Astrocyte (in vitro differentiated cells and primary cell): ENCODE measurements around the gene ANKS3. TPM values are rescaled to one million over a fixed set of nuclear protein-coding genes. Genes with fewer than 3 reads are reported as not detected.
A peak's percentile ranks its signal among the peaks of the same experiment; 100 is the strongest.

Source experiments
- DNase-seq: peaks from one replicate; pipeline ENCODE4 v3.0.0-alpha.2; 2010; ENCODE audit warnings: low read depth
- FAIRE-seq: peaks from 2 replicates; lab custom pipeline; 2011; peaks lifted over from hg19 to GRCh38; lab: Jason Lieb, UNC
- H2AFZ ChIP-seq: 2 replicates; pipeline ENCODE4 v1.6.0; 2012; ENCODE audit warnings: low read depth, low read length, inconsistent platforms
- H3K27ac ChIP-seq: 2 replicates; pipeline ENCODE4 v1.5.1; 2011; ENCODE audit warnings: low read depth, low read length, inconsistent platforms
- H3K27me3 ChIP-seq: 2 replicates; pipeline ENCODE4 v1.6.0; 2011; ENCODE audit warnings: low read length, inconsistent platforms; ENCODE audit not compliant: insufficient read depth
- H3K36me3 ChIP-seq: 2 replicates; pipeline ENCODE4 v1.5.1; 2011; ENCODE audit warnings: low read length, inconsistent platforms; ENCODE audit not compliant: insufficient read depth
- H3K4me1 ChIP-seq: 2 replicates; pipeline ENCODE4 v1.5.1; 2011; ENCODE audit warnings: low read length, inconsistent platforms; ENCODE audit not compliant: insufficient read depth
- H3K4me2 ChIP-seq: 2 replicates; pipeline ENCODE4 v1.6.0; 2012; ENCODE audit warnings: low read length, inconsistent platforms
- H3K4me3 ChIP-seq: 2 replicates; pipeline ENCODE4 v1.5.1; 2011; ENCODE audit warnings: low read depth, mild to moderate bottlenecking, low read length, inconsistent platforms; ENCODE audit not compliant: insufficient read depth
- H3K79me2 ChIP-seq: 2 replicates; pipeline ENCODE4 v1.6.0; 2012; ENCODE audit warnings: mild to moderate bottlenecking, low read length, inconsistent platforms; ENCODE audit not compliant: insufficient read depth
- H3K9ac ChIP-seq: 2 replicates; pipeline ENCODE4 v1.6.0; 2012; ENCODE audit warnings: mild to moderate bottlenecking, low read length, inconsistent platforms
- H3K9me3 ChIP-seq: 2 replicates; pipeline ENCODE4 v1.5.1; 2012; ENCODE audit warnings: low read depth, mild to moderate bottlenecking, low read length, inconsistent platforms; ENCODE audit not compliant: insufficient read depth
- H4K20me1 ChIP-seq: 2 replicates; pipeline ENCODE4 v1.6.0; 2012; ENCODE audit warnings: low read length, inconsistent platforms; ENCODE audit not compliant: insufficient read depth
- H3K27ac Mint-ChIP-seq: one replicate; pipeline ENCODE4 v1.8.0; 2021; ENCODE audit warnings: mild to moderate bottlenecking, mixed read lengths; ENCODE audit not compliant: unreplicated experiment
- H3K27me3 Mint-ChIP-seq: one replicate; pipeline ENCODE4 v1.8.0; 2021; ENCODE audit warnings: low read depth, mixed read lengths; ENCODE audit not compliant: unreplicated experiment
- H3K36me3 Mint-ChIP-seq: one replicate; pipeline ENCODE4 v1.8.0; 2021; ENCODE audit warnings: low read depth, mixed read lengths; ENCODE audit not compliant: unreplicated experiment
- H3K4me1 Mint-ChIP-seq: one replicate; pipeline ENCODE4 v1.8.0; 2021; ENCODE audit warnings: low read depth, mixed read lengths; ENCODE audit not compliant: unreplicated experiment
- H3K4me3 Mint-ChIP-seq: one replicate; pipeline ENCODE4 v1.8.0; 2021; ENCODE audit warnings: mild to moderate bottlenecking, moderate library complexity, mixed read lengths; ENCODE audit not compliant: unreplicated experiment
- H3K9me3 Mint-ChIP-seq: one replicate; pipeline ENCODE4 v1.8.0; 2021; ENCODE audit warnings: mild to moderate bottlenecking, mixed read lengths; ENCODE audit not compliant: unreplicated experiment
- EZH2 ChIP-seq: IDR thresholded peaks from 2 replicates; pipeline ENCODE4 v1.6.1; 2012; ENCODE audit warnings: mild to moderate bottlenecking, low read length, inconsistent platforms; ENCODE audit not compliant: insufficient read depth
- total RNA-seq: library from RNA; stranded (reverse); gene quantifications from 2 replicates; pipeline ENCODE4 v1.2.1, GENCODE V29; 2021
- TF ChIP-seq, protein P1 (sequence below): IDR thresholded peaks from 2 replicates; pipeline ENCODE4 v1.5.1; 2011; ENCODE audit warnings: low read depth, mild to moderate bottlenecking, inconsistent platforms, low read length, moderate library complexity; ENCODE audit not compliant: insufficient read depth

ANKS3 gene
- total RNA-seq, 1 donor from 2014 or later, result 27.2 TPM

DNA sequence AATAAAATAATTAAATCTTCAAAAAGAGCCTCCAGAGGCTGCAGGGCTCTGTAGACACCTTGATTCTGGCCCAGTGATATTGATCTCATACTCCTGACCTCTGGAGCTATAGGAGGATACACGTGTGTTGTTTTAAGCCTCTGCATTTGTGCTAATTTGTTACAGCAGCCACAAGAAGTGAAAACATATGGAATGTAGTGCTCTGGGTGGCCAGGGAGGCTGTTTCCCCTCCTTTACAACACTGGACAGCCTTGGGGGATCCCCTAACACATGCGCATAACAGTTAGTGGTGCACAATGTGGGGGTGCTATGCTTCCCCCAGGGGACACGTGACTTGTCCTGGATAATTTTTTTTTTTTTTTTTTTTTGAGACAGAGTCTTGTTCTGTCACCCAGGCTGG, 37.6 kb upstream of the ANKS3 start:
- H3K36me3 Mint-ChIP-seq, result peaks cover 1% of the 10 kb centered on the region
- Histone ChIP-seq H3K9me3 (no peaks in the 10 kb centered on the region), H3K79me2 (peaks cover 6% of the 10 kb centered on the region), H3K4me1 (no peaks in the 10 kb centered on the region), H3K9ac (no peak overlapping the region), H3K27ac (no peak overlapping the region), H3K4me3 (no peak overlapping the region), H2AFZ (peak overlapping the region; percentile 23), H3K4me2 (no peak overlapping the region), H3K36me3 (no peaks in the 10 kb centered on the region), H4K20me1 (no peaks in the 10 kb centered on the region), H3K27me3 (no peaks in the 10 kb centered on the region)
- H3K4me3 Mint-ChIP-seq, result no peak overlapping the region
- peaks cover 5% of the 10 kb centered on the region for H3K4me1 Mint-ChIP-seq
- no peak overlapping the region for H3K27ac Mint-ChIP-seq
- no peak for DNase-seq
- H3K27me3 Mint-ChIP-seq, result no peaks in the 10 kb centered on the region
- TF ChIP-seq, protein P1, sequence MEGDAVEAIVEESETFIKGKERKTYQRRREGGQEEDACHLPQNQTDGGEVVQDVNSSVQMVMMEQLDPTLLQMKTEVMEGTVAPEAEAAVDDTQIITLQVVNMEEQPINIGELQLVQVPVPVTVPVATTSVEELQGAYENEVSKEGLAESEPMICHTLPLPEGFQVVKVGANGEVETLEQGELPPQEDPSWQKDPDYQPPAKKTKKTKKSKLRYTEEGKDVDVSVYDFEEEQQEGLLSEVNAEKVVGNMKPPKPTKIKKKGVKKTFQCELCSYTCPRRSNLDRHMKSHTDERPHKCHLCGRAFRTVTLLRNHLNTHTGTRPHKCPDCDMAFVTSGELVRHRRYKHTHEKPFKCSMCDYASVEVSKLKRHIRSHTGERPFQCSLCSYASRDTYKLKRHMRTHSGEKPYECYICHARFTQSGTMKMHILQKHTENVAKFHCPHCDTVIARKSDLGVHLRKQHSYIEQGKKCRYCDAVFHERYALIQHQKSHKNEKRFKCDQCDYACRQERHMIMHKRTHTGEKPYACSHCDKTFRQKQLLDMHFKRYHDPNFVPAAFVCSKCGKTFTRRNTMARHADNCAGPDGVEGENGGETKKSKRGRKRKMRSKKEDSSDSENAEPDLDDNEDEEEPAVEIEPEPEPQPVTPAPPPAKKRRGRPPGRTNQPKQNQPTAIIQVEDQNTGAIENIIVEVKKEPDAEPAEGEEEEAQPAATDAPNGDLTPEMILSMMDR, result no peak
- no peak for TF ChIP-seq EZH2
- no peak for FAIRE-seq
- peaks cover 2% of the 10 kb centered on the region for H3K9me3 Mint-ChIP-seq

DNA sequence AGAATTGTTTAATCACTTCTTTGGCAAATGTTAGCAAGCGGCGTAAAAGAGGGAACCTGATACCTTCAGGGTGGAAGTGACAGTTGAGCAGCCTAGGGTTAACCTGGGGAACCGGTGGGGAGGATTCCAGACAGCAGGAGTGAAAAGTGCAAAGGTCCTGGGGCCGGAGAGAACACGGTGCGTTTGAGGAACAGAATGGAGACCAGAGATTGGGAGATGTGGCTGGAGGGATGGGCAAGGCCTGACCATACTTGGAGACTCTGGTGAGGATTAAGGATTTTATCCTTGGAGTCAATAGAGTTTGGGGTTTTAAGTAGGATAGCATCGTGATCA, 35.2 kb upstream of the ANKS3 start:
- H3K4me1 ChIP-seq, result peaks cover 7% of the 10 kb centered on the region
- peak overlapping the region; percentile 94 for H2AFZ ChIP-seq
- TF ChIP-seq EZH2, result no peak
- TF ChIP-seq, protein P1, result no peak
- H3K4me2 ChIP-seq, result peak overlapping the region; percentile 89
- H3K27ac ChIP-seq, result no peak overlapping the region
- peak overlapping the region; percentile 71 for H3K4me3 ChIP-seq
- H3K9ac ChIP-seq, result peak overlapping the region; percentile 74
- H4K20me1 ChIP-seq, result peaks cover 5% of the 10 kb centered on the region
- no peak for DNase-seq
- H3K36me3 Mint-ChIP-seq, result no peaks in the 10 kb centered on the region
- peaks cover 13% of the 10 kb centered on the region for H3K4me1 Mint-ChIP-seq
- FAIRE-seq, result no peak
- H3K79me2 ChIP-seq, result peaks cover 27% of the 10 kb centered on the region
- peak overlapping the region; percentile 2 for H3K27ac Mint-ChIP-seq
- H3K9me3 ChIP-seq, result no peaks in the 10 kb centered on the region
- H3K27me3 Mint-ChIP-seq, result no peaks in the 10 kb centered on the region
- no peaks in the 10 kb centered on the region for H3K27me3 ChIP-seq
- H3K36me3 ChIP-seq, result no peaks in the 10 kb centered on the region
- H3K9me3 Mint-ChIP-seq, result peaks cover 2% of the 10 kb centered on the region
- peak overlapping the region; percentile 85 for H3K4me3 Mint-ChIP-seq

DNA sequence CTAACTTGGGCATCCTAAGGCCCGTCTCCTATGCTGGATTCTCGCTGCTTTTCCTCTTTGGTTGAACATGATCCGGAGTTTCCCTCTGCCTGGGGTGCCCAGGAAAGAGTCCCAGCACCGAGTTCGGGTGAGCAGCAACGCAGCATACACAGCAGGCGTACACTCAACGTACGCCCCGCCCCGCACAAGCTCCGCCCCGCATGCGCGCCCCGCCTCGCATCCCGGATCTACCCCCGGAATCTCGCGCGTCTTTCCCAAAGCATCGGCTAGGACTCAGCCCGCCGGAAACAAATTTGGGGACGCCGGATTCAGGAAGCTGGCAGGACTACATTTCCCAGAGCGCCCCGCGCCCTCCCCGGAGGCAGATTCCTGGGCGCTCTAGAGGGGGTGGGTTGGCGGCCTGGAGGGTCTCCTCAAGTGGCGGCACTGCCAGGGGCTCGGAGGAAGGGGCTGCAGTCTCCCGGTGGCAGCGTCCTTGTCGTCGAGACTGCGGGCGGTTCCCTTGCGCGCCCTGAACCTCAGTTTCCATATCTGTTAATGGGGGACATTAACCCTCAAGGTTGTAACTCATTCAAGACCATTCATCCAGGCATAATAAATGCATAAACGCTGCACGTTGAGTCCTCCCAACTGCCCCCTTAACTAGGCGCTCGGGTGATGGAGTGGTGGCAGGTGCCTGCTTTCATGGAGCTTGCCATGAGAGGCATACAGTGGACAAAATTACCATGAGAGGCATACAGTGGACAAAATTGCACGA, 34.7 kb upstream of the ANKS3 start:
- FAIRE-seq, result no peak
- peak overlapping the region; percentile 52 for H3K27ac ChIP-seq

More for the DNA sequence above, 34.7 kb upstream of the ANKS3 start:
- Mint-ChIP-seq H3K36me3 (peaks cover 4% of the 10 kb centered on the region), H3K9me3 (peaks cover 2% of the 10 kb centered on the region), H3K4me1 (peaks cover 13% of the 10 kb centered on the region), H3K27me3 (no peaks in the 10 kb centered on the region), H3K27ac (peak overlapping the region; percentile 86), H3K4me3 (peak overlapping the region; percentile 85)
- Histone ChIP-seq H3K79me2 (peaks cover 30% of the 10 kb centered on the region), H3K9ac (peak overlapping the region; percentile 74), H3K4me3 (peak overlapping the region; percentile 71), H3K4me1 (peaks cover 7% of the 10 kb centered on the region), H3K27me3 (no peaks in the 10 kb centered on the region), H2AFZ (peak overlapping the region; percentile 94), H4K20me1 (peaks cover 6% of the 10 kb centered on the region), H3K4me2 (peak overlapping the region; percentile 89), H3K9me3 (no peaks in the 10 kb centered on the region), H3K36me3 (no peaks in the 10 kb centered on the region)
- TF ChIP-seq, protein P1, result no peak
- no peak for TF ChIP-seq EZH2
- peak; percentile 82 for DNase-seq
